T-helper 1 cell treated with Interleukin-12 subunit alpha and Interleukin-12 subunit beta and Interleukin-4 antibody, amounts not matched to agents 30 ng/mL and 1 ng/mL, for 36 hours (primary cell): ENCODE data around the gene PRPF31. TPM values are rescaled to one million over a fixed set of nuclear protein-coding genes. Genes with fewer than 3 reads are reported as not detected.
"Not testable (repeated sequence)": the region's sequence is repeated elsewhere in the genome, so short reads cannot be mapped to it uniquely, and the experiment has no call there.

Experiments
- intact Hi-C: fragments of 100-400 bp; cut with micrococcal nuclease; formaldehyde crosslinking; loops from one replicate; pipeline ENCODE4 v1.15.1; 2024
- total RNA-seq: library from RNA; stranded (reverse); gene quantifications from 2 replicates; pipeline ENCODE4 v1.2.3, GENCODE V29; 2022

Gene PRPF31
- total RNA-seq = 71.4 and 76.7 TPM in 2 replicates

GRCh38 chr19:54115109-54116063, at the start of gene PRPF31, which contains the start of gene TFPT:
TSS of gene PRPF31 (plus strand) at chr19:54115754. CDS start at chr19:54118279, 2,525 bp downstream.
TSS of gene TFPT (minus strand) at chr19:54115657. CDS start at chr19:54115269, 388 bp downstream.
- intact Hi-C loops = loop anchor here (1.0 to 10.0 kb wide), 14 partner anchors 13 to 1490 kb away; partner anchors contain the start of genes CNOT3, LENG1, NDUFA3 and RPS9

- intact Hi-C loops = no loop called here
These were observed 46.1 kb upstream of the PRPF31 start for GRCh38 chr19:54069470-54069869.

GRCh38 chr19:54073829-54074228, 41.7 kb upstream of the PRPF31 start:
- intact Hi-C loops = no loop called here

GRCh38 chr19:54074851-54075250, 40.7 kb upstream of the PRPF31 start:
- intact Hi-C loops = no loop called here

- intact Hi-C loops = no loop called here
These were observed 38.2 kb upstream of the PRPF31 start for GRCh38 chr19:54077334-54077733.

GRCh38 chr19:54081032-54081431, 34.5 kb upstream of the PRPF31 start, which contains the start of gene TARM1:
TSS of gene TARM1 (minus strand) at chr19:54081365. CDS start at chr19:54081340, 25 bp downstream.
- intact Hi-C loops = no loop called here

GRCh38 chr19:54084410-54084809, 31.1 kb upstream of the PRPF31 start:
- intact Hi-C loops = no loop called here

GRCh38 chr19:54094426-54095000, 21.0 kb upstream of the PRPF31 start:
- intact Hi-C loops = no loop called here

GRCh38 chr19:54095136-54095858, 20.3 kb upstream of the PRPF31 start:
- intact Hi-C loops = no loop called here

- intact Hi-C loops = loop anchor here (2.0 kb wide), 1 partner anchor 19 kb away; the partner anchor contains the start of genes PRPF31 and TFPT
These were observed 19.5 kb upstream of the PRPF31 start for GRCh38 chr19:54095859-54096616.

GRCh38 chr19:54096617-54097106, 18.9 kb upstream of the PRPF31 start:
- intact Hi-C loops = loop anchor here (2.0 kb wide), 1 partner anchor 18 kb away; the partner anchor contains the start of genes PRPF31 and TFPT

GRCh38 chr19:54099190-54099902, 16.2 kb upstream of the PRPF31 start:
- intact Hi-C loops = no loop called here

GRCh38 chr19:54099903-54100255, 15.7 kb upstream of the PRPF31 start:
- intact Hi-C loops = not testable (repeated sequence)

- intact Hi-C loops = no loop called here
These were observed 15.0 kb upstream of the PRPF31 start, which contains the start of gene OSCAR for GRCh38 chr19:54100561-54100960. TSS of gene OSCAR (minus strand) at chr19:54100803. CDS start at chr19:54100792, 11 bp downstream.

GRCh38 chr19:54102421-54103169, 13.0 kb upstream of the PRPF31 start, which contains the start of gene NDUFA3:
TSS of gene NDUFA3 (plus strand) at chr19:54102855. CDS start at chr19:54102879, 24 bp downstream.
- intact Hi-C loops = loop anchor here (1.0 to 2.0 kb wide), 9 partner anchors 13 to 1014 kb away; partner anchors contain the start of genes CNOT3, LENG1, LENG8 and MYADM

GRCh38 chr19:54104998-54105715, 10.4 kb upstream of the PRPF31 start:
- intact Hi-C loops = no loop called here

- intact Hi-C loops = no loop called here
These were observed 9.8 kb upstream of the PRPF31 start for GRCh38 chr19:54105796-54106195.

GRCh38 chr19:54106716-54107115, 8.8 kb upstream of the PRPF31 start:
- intact Hi-C loops = no loop called here
